HCT116 (cell line): Measurements from ENCODE around the gene NSFL1C. TPM values are rescaled to one million over a fixed set of nuclear protein-coding genes. Genes with fewer than 3 reads are reported as not detected.
A peak's percentile ranks its signal among the peaks of the same experiment; 100 is the strongest.

ENCODE experiments used
- ATAC-seq: fragments of 200-7000 bp; cut with Tn5 transposase; 2 replicates; pipeline ENCODE4 v1.9.1; 2020; ENCODE audit warnings: mild to moderate bottlenecking, moderate library complexity
- BruUV-seq: library from RNA; stranded (reverse); fragments of 400-500 nt; replicated peaks from 2 replicates; lab custom pipeline; 2021; lab: Mats Ljungman, UMichigan
- CTCF ChIA-PET: fragments of 300-600 bp; sonication (Branson Sonifier 250); formaldehyde crosslinking; loops from one replicate; lab custom pipeline; 2021; ENCODE audit warnings: antibody characterized with exemption; lab: Charles Lee
- POLR2A ChIA-PET: fragments of 300-600, 350-600 bp; sonication (Branson Sonifier 250); formaldehyde crosslinking; loops from one replicate; lab custom pipeline; 2021; ENCODE audit warnings: antibody characterized with exemption; lab: Charles Lee
- RAD21 ChIA-PET, 2 experiments: fragments of 300-600 bp; sonication (Branson Sonifier 250); formaldehyde crosslinking; loops; one replicate each; lab custom pipeline; 2023; ENCODE audit warnings: low total read pairs in 2 of 2; ENCODE audit not compliant: uncharacterized antibody in 2 of 2, unreplicated experiment in 2 of 2, low non-redundant PET in 1 of 2; lab: Charles Lee
- DNase-seq: peaks from one replicate; pipeline ENCODE4 v3.0.0-alpha.2; 2010; ENCODE audit warnings: low read depth, low spot score
- H2AFZ ChIP-seq: fragments of 200-600 bp; shearing (Covaris generic), sonication (generic); 2 replicates; pipeline ENCODE4 v1.6.1; 2017; ENCODE audit warnings: low read depth, mixed run types, mixed read lengths, antibody characterized with exemption, low read length; ENCODE audit not compliant: poor library complexity, severe bottlenecking
- H3K27ac ChIP-seq: 2 replicates; pipeline ENCODE4 v1.5.1; 2012; ENCODE audit warnings: low read depth, low read length
- H3K27me3 ChIP-seq: fragments of 200-600 bp; sonication (generic); 2 replicates; pipeline ENCODE4 v1.6.1; 2016; ENCODE audit warnings: mixed run types, low read length, mixed read lengths; ENCODE audit not compliant: insufficient read depth
- H3K36me3 ChIP-seq, 2 experiments: fragments of 200-500 bp in 1 of 2; fragments of 200-600 bp in 1 of 2; sonication (Bioruptor generic) in 1 of 2; sonication (generic) in 1 of 2; 2 replicates each; pipeline versions ENCODE4 v1.5.1 to v1.6.1; 2014 to 2016; ENCODE audit warnings: low read length in 2 of 2, inconsistent platforms in 1 of 2, mixed read lengths in 1 of 2, mixed run types in 1 of 2; ENCODE audit not compliant: insufficient read depth in 2 of 2, control insufficient read depth in 1 of 2
- H3K4me1 ChIP-seq, 2 experiments: fragments of 200-600 bp in 1 of 2; sonication (generic) in 1 of 2; 2 replicates each; pipeline versions ENCODE4 v1.5.1 to v1.6.1; 2012 to 2017; ENCODE audit warnings: low read length in 2 of 2, inconsistent platforms in 1 of 2, mild to moderate bottlenecking in 1 of 2, mixed read lengths in 1 of 2, mixed run types in 1 of 2, moderate library complexity in 1 of 2; ENCODE audit not compliant: insufficient read depth in 2 of 2, control insufficient read depth in 1 of 2
- H3K4me2 ChIP-seq: fragments of 200-600 bp; sonication (generic); 2 replicates; pipeline ENCODE4 v1.6.1; 2017; ENCODE audit warnings: mixed run types, low read length, mixed read lengths
- H3K4me3 ChIP-seq, 2 experiments: fragments of 200-600 bp in 1 of 2; sonication (generic) in 1 of 2; replicated peaks in 1 of 2; 2 replicates each; pipeline ENCODE4 v1.5.1; 2011 to 2016; ENCODE audit warnings: low read length in 2 of 2, control low read depth in 1 of 2, low read depth in 1 of 2, mild to moderate bottlenecking in 1 of 2, mixed read lengths in 1 of 2, mixed run types in 1 of 2
- H3K79me2 ChIP-seq: fragments of 200-600 bp; sonication (generic); 2 replicates; pipeline ENCODE4 v1.6.1; 2017; ENCODE audit warnings: mild to moderate bottlenecking, mixed run types, low read length, moderate library complexity, mixed read lengths; ENCODE audit not compliant: insufficient read depth
- H3K9ac ChIP-seq: fragments of 200-600 bp; sonication (generic); 2 replicates; pipeline ENCODE4 v1.6.1; 2016; ENCODE audit warnings: low read length, mixed read lengths
- H3K9me2 ChIP-seq: fragments of 200-600 bp; sonication (generic), shearing (Covaris generic); 2 replicates; pipeline ENCODE4 v1.6.1; 2017; ENCODE audit warnings: mixed run types, mild to moderate bottlenecking, moderate library complexity; ENCODE audit not compliant: insufficient read depth
- H3K9me3 ChIP-seq, 2 experiments: fragments of 200-500 bp in 1 of 2; fragments of 200-600 bp in 1 of 2; sonication (Bioruptor generic) in 1 of 2; sonication (generic) in 1 of 2; 2 replicates each; pipeline ENCODE4 v1.6.1; 2014 to 2017; ENCODE audit warnings: low read length in 2 of 2, mixed read lengths in 2 of 2, inconsistent platforms in 1 of 2, low read depth in 1 of 2, mild to moderate bottlenecking in 1 of 2, mixed run types in 1 of 2, moderate library complexity in 1 of 2; ENCODE audit not compliant: control insufficient read depth in 1 of 2, insufficient read depth in 1 of 2
- H4K20me1 ChIP-seq: fragments of 200-600 bp; sonication (generic), shearing (Covaris generic); 2 replicates; pipeline ENCODE4 v1.6.1; 2017; ENCODE audit warnings: mixed run types, mild to moderate bottlenecking, moderate library complexity; ENCODE audit not compliant: insufficient read depth
- ELF1 ChIP-seq: IDR thresholded peaks from 2 replicates; pipeline ENCODE4 v1.6.1; 2012; ENCODE audit warnings: low read depth, borderline replicate concordance
- EZH2phosphoT487 ChIP-seq: fragments of 200-600 bp; IDR thresholded peaks from 2 replicates; pipeline ENCODE4 v1.6.1; 2018; ENCODE audit warnings: antibody characterized with exemption, borderline replicate concordance
- MAX ChIP-seq: IDR thresholded peaks from 2 replicates; pipeline ENCODE4 v1.6.1; 2012
- POLR2AphosphoS5 ChIP-seq: IDR thresholded peaks from 2 replicates; pipeline ENCODE4 v1.6.1; 2011; ENCODE audit warnings: mild to moderate bottlenecking, low read depth, low read length, moderate library complexity
- REST ChIP-seq: IDR thresholded peaks from 2 replicates; pipeline ENCODE4 v1.6.1; 2012; ENCODE audit warnings: low read depth
- SIN3A ChIP-seq: IDR thresholded peaks from 2 replicates; pipeline ENCODE4 v1.6.1; 2012; ENCODE audit warnings: low read depth
- SP1 ChIP-seq: IDR thresholded peaks from 2 replicates; pipeline ENCODE4 v1.6.1; 2012; ENCODE audit warnings: low read depth
- TCF7L2 ChIP-seq: IDR thresholded peaks from 2 replicates; pipeline ENCODE4 v1.7.0; 2011; ENCODE audit warnings: borderline replicate concordance, inconsistent platforms; ENCODE audit not compliant: insufficient read depth, insufficient read length; ENCODE audit errors: extremely low read depth
- YY1 ChIP-seq: IDR thresholded peaks from 2 replicates; pipeline ENCODE4 v1.6.1; 2011; ENCODE audit warnings: low read length, low read depth, moderate library complexity, mild to moderate bottlenecking; ENCODE audit not compliant: insufficient replicate concordance; ENCODE audit errors: extremely low read depth
- intact Hi-C: fragments of 100-400 bp; cut with micrococcal nuclease; formaldehyde crosslinking; loops from 2 replicates; pipeline ENCODE4 v1.10.0; 2022
- total RNA-seq: library from RNA; stranded (reverse); gene quantifications from one replicate; pipeline ENCODE4 v1.2.1, GENCODE V29; 2021; ENCODE audit not compliant: unreplicated experiment

The NSFL1C gene
- total RNA-seq, 1 experiment from 2014 or later, result 93.4 TPM

- TF ChIP-seq REST, result no peak
- TF ChIP-seq ELF1, result no peak
- no peak for TF ChIP-seq YY1
- no peak for TF ChIP-seq EZH2phosphoT487
- TF ChIP-seq SIN3A, result no peak
- no peak for TF ChIP-seq SP1
- no peak for TF ChIP-seq TCF7L2
Observed at GRCh38 chr20:1468117-1468624, 1.5 kb upstream of the NSFL1C start (continued).

- intact Hi-C loops, result loop anchor here (2.0 to 10.0 kb wide), 3 partner anchors 140 to 349 kb away; partner anchors contain the start of genes PSMF1 and SDCBP2
- no peak for TF ChIP-seq YY1
- TF ChIP-seq POLR2AphosphoS5, result no peak
- TF ChIP-seq MAX, result no peak
- no peak for TF ChIP-seq TCF7L2
- ChIA-PET POLR2A (no interaction called here), RAD21 (interaction anchor here in 1 of 2 experiments (1.6 kb wide), 1 partner anchor 36 kb away, joined by 3 read pairs; no protein-coding TSS in a partner anchor), CTCF (interaction anchor here (1.0 to 2.3 kb wide), 6 partner anchors 8 to 44 kb away, joined by 3 to 18 read pairs (median 5); no protein-coding TSS in a partner anchor)
- peaks cover 38% of the 10 kb centered on the region for H3K79me2 ChIP-seq
- H3K9me2 ChIP-seq, result no peaks in the 10 kb centered on the region
- BruUV-seq, result no TSS peak
- H3K4me2 ChIP-seq, result peak overlapping the region; percentile 59
- no peak for ATAC-seq
- H3K4me1 ChIP-seq, result peaks cover 12 to 36% of the 10 kb centered on the region in 2 experiments
- peaks cover 6% of the 10 kb centered on the region; the same call in 1 of the 2 replicates for H4K20me1 ChIP-seq
- H3K9me3 ChIP-seq, result no peaks in the 10 kb centered on the region
- H3K9ac ChIP-seq, result no peak overlapping the region
- peak overlapping the region; percentile 84 for H2AFZ ChIP-seq
- peaks cover 17 to 18% of the 10 kb centered on the region in 2 experiments; a peak in 3 of 4 replicates for H3K36me3 ChIP-seq
- H3K27me3 ChIP-seq, result no peaks in the 10 kb centered on the region
- DNase-seq, result no peak
- H3K4me3 ChIP-seq, result peak overlapping the region; percentile 24 to 46
- no peak overlapping the region for H3K27ac ChIP-seq
Observed at GRCh38 chr20:1467355-1468116, 887 bp upstream of the NSFL1C start.
